C4-2B (cell line): ENCODE measurements around the gene KDM2A.

Source experiments
- ZFX ChIP-seq: fragments of 450-650 bp; IDR thresholded peaks from 2 replicates; pipeline ENCODE4 v1.6.1; 2017
- TF ChIP-seq, protein P1 (sequence below): fragments of 450-650 bp; conservative IDR thresholded peaks from 2 replicates; pipeline ENCODE4 v1.5.1; 2017; ENCODE audit warnings: mild to moderate bottlenecking

DNA sequence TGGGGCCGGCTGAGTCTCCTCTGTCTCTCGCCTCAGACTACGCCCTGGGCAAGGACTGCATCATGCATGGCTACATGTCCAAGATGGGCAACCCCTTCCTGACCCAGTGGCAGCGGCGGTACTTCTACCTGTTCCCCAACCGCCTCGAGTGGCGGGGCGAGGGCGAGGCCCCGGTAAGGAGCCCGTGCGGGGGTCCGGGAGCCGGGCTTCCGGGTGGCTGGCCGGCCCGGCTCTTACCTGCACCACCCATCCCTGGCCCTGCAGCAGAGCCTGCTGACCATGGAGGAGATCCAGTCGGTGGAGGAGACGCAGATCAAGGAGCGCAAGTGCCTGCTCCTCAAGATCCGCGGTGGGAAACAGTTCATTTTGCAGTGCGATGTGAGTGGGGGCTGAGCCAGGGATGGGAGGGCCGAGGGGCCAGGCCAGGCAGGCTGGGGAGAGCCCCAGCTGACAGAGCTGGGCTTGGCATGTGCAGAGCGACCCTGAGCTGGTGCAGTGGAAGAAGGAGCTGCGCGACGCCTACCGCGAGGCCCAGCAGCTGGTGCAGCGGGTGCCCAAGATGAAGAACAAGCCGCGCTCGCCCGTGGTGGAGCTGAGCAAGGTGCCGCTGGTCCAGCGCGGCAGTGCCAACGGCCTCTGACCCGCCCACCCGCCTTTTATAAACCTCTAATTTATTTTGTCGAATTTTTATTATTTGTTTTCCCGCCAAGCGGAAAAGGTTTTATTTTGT is 165.9 kb downstream of the KDM2A start:
- TF ChIP-seq, protein P1, sequence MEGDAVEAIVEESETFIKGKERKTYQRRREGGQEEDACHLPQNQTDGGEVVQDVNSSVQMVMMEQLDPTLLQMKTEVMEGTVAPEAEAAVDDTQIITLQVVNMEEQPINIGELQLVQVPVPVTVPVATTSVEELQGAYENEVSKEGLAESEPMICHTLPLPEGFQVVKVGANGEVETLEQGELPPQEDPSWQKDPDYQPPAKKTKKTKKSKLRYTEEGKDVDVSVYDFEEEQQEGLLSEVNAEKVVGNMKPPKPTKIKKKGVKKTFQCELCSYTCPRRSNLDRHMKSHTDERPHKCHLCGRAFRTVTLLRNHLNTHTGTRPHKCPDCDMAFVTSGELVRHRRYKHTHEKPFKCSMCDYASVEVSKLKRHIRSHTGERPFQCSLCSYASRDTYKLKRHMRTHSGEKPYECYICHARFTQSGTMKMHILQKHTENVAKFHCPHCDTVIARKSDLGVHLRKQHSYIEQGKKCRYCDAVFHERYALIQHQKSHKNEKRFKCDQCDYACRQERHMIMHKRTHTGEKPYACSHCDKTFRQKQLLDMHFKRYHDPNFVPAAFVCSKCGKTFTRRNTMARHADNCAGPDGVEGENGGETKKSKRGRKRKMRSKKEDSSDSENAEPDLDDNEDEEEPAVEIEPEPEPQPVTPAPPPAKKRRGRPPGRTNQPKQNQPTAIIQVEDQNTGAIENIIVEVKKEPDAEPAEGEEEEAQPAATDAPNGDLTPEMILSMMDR: no peak
- no peak for TF ChIP-seq ZFX
